Measurements from ENCODE around the gene SHISA4.

- TF ChIP-seq CTCF (IDR thresholded peaks at IDR 0.05) (no peak), POLR2A (IDR thresholded peaks at IDR 0.05) (no peak), POLR2AphosphoS5 (IDR thresholded peaks at IDR 0.05) (no peak), EP300 (IDR thresholded peaks at IDR 0.05) (no peak)
These were observed 2.4 kb upstream of the SHISA4 start for GRCh38 chr1:201886103-201886885.

All from upper lobe of left lung (tissue), 4 donors.